Measurements from ENCODE around the gene CARD10. TPM values are rescaled to one million over a fixed set of nuclear protein-coding genes. Genes with fewer than 3 reads are reported as not detected.
A peak's percentile ranks its signal among the peaks of the same experiment; 100 is the strongest.

The CARD10 gene
- total and polyA plus RNA-seq, 2 of the 13 experiments (the other 11 are each of a cell fraction or from before 2014, with no cell fraction given): 35.2 to 55.8 TPM

GRCh38 chr22:37538590-37539357 is 19.6 kb upstream of the CARD10 start:
- H3K4me1 ChIP-seq (ENCODE audit: insufficient read depth, low read length): peaks cover 77% of the 10 kb centered on the region
- H3K27ac ChIP-seq (ENCODE audit: extremely low read length, insufficient read depth, low read length): no peak overlapping the region
- H3K9me3 ChIP-seq (ENCODE audit: low read length): no peaks in the 10 kb centered on the region
- no peak overlapping the region for H3K9ac ChIP-seq (ENCODE audit: insufficient read depth, low read depth, low read length)
- peak overlapping the region; percentile 71 for H3K4me2 ChIP-seq (ENCODE audit: low read depth, low read length)
- peak overlapping the region in 1 of 3 experiments; percentile 32; a peak in 2 of 6 replicates for H3K4me3 ChIP-seq (replicated peaks in 1 of 3; ENCODE audit: insufficient read depth in 1 of 3, low read depth in 2 of 3, low read length in 3 of 3)
- in situ Hi-C loops (cut with HindIII; ENCODE audit: extremely low pct_ligation_motif_present, low pct_unique_long_range_greater_than_20kb) (loop anchor here (5.0 kb wide), 1 partner anchor 34 kb away; no protein-coding TSS in a partner anchor), intact Hi-C loops (cut with micrococcal nuclease; ENCODE audit: unreplicated experiment) (loop anchor here (1.0 to 5.0 kb wide), 2 partner anchors 54 to 144 kb away; no protein-coding TSS in a partner anchor)
- H3K79me2 ChIP-seq (ENCODE audit: insufficient read depth, low read length): no peaks in the 10 kb centered on the region
- no peaks in the 10 kb centered on the region for H3K36me3 ChIP-seq (replicated peaks in 1 of 2; ENCODE audit: control insufficient read depth in 1 of 2, insufficient read depth in 2 of 2, low read length in 2 of 2)
- peak; percentile 98 for ATAC-seq
- ChIA-PET POLR2A (interaction anchor here (1.5 to 16.3 kb wide), 2 partner anchors 24 to 54 kb away, joined by 5 to 976 read pairs; partner anchors contain the start of gene CDC42EP1), CTCF (ENCODE audit: low intra/inter-chr PET ratio, low total read pairs) (interaction anchor here (0.7 to 3.9 kb wide), 8 partner anchors 23 to 143 kb away, joined by 3 to 66 read pairs (median 4); no protein-coding TSS in a partner anchor)
- BruUV-seq (replicated peaks): no TSS peak
- DNase-seq (ENCODE audit: low spot score): peak; percentile 88
- H2AFZ ChIP-seq (ENCODE audit: low read length): no peak overlapping the region
- no peaks in the 10 kb centered on the region for H4K20me1 ChIP-seq (ENCODE audit: insufficient read depth, low read length)
- peak; percentile 95 for FAIRE-seq
- H3K27me3 ChIP-seq (ENCODE audit: control insufficient read depth in 1 of 2, insufficient read depth in 2 of 2, low read length in 2 of 2): 0 out of 5 replicates have a peak, but pooled peaks cover 0 to 2% of the 10 kb centered on the region in 2 experiments
- 8% methylated on average over 17 of the region's 20 CpGs for WGBS (ENCODE audit: low lambda C conversion rate)
- TF ChIP-seq THRA (CRISPR knock-in tag; IDR thresholded peaks at IDR 0.05; ENCODE audit: borderline replicate concordance) (peak; percentile 59; the same call in 1 of the 2 replicates), ZMAT5 (CRISPR knock-in tag; IDR thresholded peaks at IDR 0.05; ENCODE audit: borderline replicate concordance, low read depth) (no peak), USF2 (IDR thresholded peaks at IDR 0.05; ENCODE audit: low read depth, low read length) (no peak), USF2 (CRISPR knock-in tag; IDR thresholded peaks at IDR 0.05; ENCODE audit: borderline replicate concordance) (no peak), ETV6 (CRISPR knock-in tag; conservative IDR thresholded peaks at IDR 0.05) (no peak), ATRX (CRISPR knock-in tag; IDR thresholded peaks at IDR 0.05; ENCODE audit: borderline replicate concordance) (no peak), NFATC3 (CRISPR knock-in tag; IDR thresholded peaks at IDR 0.05) (no peak), STAT6 (CRISPR knock-in tag; IDR thresholded peaks at IDR 0.05; ENCODE audit: borderline replicate concordance) (no peak), ZNF253 (CRISPR knock-in tag; IDR thresholded peaks at IDR 0.05; ENCODE audit: borderline replicate concordance) (no peak), ZNF326 (CRISPR knock-in tag; IDR thresholded peaks at IDR 0.05; ENCODE audit: borderline replicate concordance) (no peak), ZNF615 (CRISPR knock-in tag; IDR thresholded peaks at IDR 0.05; ENCODE audit: borderline replicate concordance) (no peak), ZNF678 (CRISPR knock-in tag; IDR thresholded peaks at IDR 0.05) (0 out of 2 replicates have a peak, but pooled peaks have one; percentile 49), SNAI1 (CRISPR knock-in tag; IDR thresholded peaks at IDR 0.05; ENCODE audit: borderline replicate concordance) (no peak), ZBTB25 (CRISPR knock-in tag; IDR thresholded peaks at IDR 0.05) (no peak)

Data from HepG2 (cell line).